Measurements from ENCODE around the gene PTCH2. TPM values are rescaled to one million over a fixed set of nuclear protein-coding genes. Genes with fewer than 3 reads are reported as not detected.
"Not testable (repeated sequence)": the region's sequence is repeated elsewhere in the genome, so short reads cannot be mapped to it uniquely, and the experiment has no call there.

Gene PTCH2
- total RNA-seq, 2 donors from 2014 or later, result 1.9 TPM

- H3K36me3 Mint-ChIP-seq, result no peaks in the 10 kb centered on the region
- H3K27me3 Mint-ChIP-seq, result no peaks in the 10 kb centered on the region
- peaks cover 0 to 1% of the 10 kb centered on the region in 2 donors for H3K4me1 Mint-ChIP-seq (ENCODE audit: low read depth in 2 of 2)
- ATAC-seq (no peak), DNase-seq (ENCODE audit: low spot score) (no peak)
- H3K9me3 Mint-ChIP-seq, result no peaks in the 10 kb centered on the region
- H3K27ac Mint-ChIP-seq, result no peak overlapping the region
- no peak overlapping the region for H3K4me3 Mint-ChIP-seq
Observed at GRCh38 chr1:44830900-44831304, 12.2 kb downstream of the PTCH2 start.

GRCh38 chr1:44829506-44830384, 13.3 kb downstream of the PTCH2 start:
- no peaks in the 10 kb centered on the region for H3K36me3 Mint-ChIP-seq
- no peaks in the 10 kb centered on the region for H3K27me3 Mint-ChIP-seq
- H3K9me3 Mint-ChIP-seq, result no peaks in the 10 kb centered on the region
- H3K4me3 Mint-ChIP-seq, result no peak overlapping the region
- no peaks in the 10 kb centered on the region for H3K4me1 Mint-ChIP-seq (ENCODE audit: low read depth in 2 of 2)
- H3K27ac Mint-ChIP-seq, result no peak overlapping the region
- ATAC-seq (no peak), DNase-seq (ENCODE audit: low spot score) (no peak)

GRCh38 chr1:44828841-44829440, 14.1 kb downstream of the PTCH2 start:
- Mint-ChIP-seq H3K9me3 (no peaks in the 10 kb centered on the region), H3K27me3 (no peaks in the 10 kb centered on the region), H3K4me1 (ENCODE audit: low read depth in 2 of 2) (no peaks in the 10 kb centered on the region), H3K36me3 (no peaks in the 10 kb centered on the region), H3K4me3 (no peak overlapping the region), H3K27ac (no peak overlapping the region)
- ATAC-seq, result no peak
- no peak for DNase-seq (ENCODE audit: low spot score)

DNA sequence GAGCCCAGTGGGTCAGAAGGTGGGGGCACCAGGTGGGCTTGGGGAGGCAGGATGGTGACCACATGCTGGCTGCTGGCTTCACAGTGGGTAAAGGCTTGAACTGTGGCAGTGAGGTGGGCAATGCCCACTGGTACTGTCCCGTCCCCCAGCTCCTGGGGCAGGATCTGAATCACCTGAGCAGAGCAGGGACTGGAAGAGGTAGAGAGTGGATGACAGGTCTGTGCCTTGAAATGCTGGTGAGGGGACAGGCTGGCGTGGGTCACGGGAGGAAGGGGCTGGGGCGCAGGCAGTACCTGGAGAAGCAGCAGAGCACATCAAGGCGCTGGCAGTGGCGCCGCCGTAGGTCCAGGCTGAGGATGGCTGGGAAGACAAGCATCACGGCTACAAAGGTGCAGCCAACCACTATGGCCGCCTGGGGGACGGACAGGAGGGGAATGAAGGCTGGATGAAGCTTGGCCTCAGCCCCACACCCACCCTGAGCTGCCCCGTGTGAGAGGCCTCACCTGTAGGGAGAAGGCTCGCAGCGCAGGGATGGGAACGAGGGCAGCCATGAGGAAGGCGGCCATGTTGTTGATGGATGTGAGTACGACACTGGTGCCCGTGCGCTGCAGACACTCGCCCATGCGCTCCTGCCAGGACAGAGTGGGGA, 14.9 kb downstream of the PTCH2 start:
- Mint-ChIP-seq H3K27ac (no peak overlapping the region), H3K4me3 (no peak overlapping the region), H3K9me3 (no peaks in the 10 kb centered on the region), H3K36me3 (no peaks in the 10 kb centered on the region), H3K27me3 (no peaks in the 10 kb centered on the region), H3K4me1 (ENCODE audit: low read depth in 2 of 2) (no peaks in the 10 kb centered on the region)
- ATAC-seq (no peak), DNase-seq (ENCODE audit: low spot score) (no peak)

GRCh38 chr1:44827197-44828002, 15.7 kb downstream of the PTCH2 start:
- Mint-ChIP-seq H3K27me3 (no peaks in the 10 kb centered on the region), H3K27ac (no peak overlapping the region), H3K36me3 (no peaks in the 10 kb centered on the region), H3K4me3 (no peak overlapping the region), H3K4me1 (ENCODE audit: low read depth in 2 of 2) (no peaks in the 10 kb centered on the region), H3K9me3 (no peaks in the 10 kb centered on the region)
- ATAC-seq (no peak), DNase-seq (ENCODE audit: low spot score) (no peak)

GRCh38 chr1:44826375-44827196, 16.5 kb downstream of the PTCH2 start:
- ATAC-seq, result peak in 1 of 2 donors; percentile 10
- H3K4me3 Mint-ChIP-seq, result no peak overlapping the region
- H3K36me3 Mint-ChIP-seq, result no peaks in the 10 kb centered on the region
- no peaks in the 10 kb centered on the region for H3K9me3 Mint-ChIP-seq
- no peak for DNase-seq (ENCODE audit: low spot score)
- no peak overlapping the region for H3K27ac Mint-ChIP-seq
- H3K27me3 Mint-ChIP-seq, result no peaks in the 10 kb centered on the region
- H3K4me1 Mint-ChIP-seq (ENCODE audit: low read depth in 2 of 2), result no peaks in the 10 kb centered on the region

DNA sequence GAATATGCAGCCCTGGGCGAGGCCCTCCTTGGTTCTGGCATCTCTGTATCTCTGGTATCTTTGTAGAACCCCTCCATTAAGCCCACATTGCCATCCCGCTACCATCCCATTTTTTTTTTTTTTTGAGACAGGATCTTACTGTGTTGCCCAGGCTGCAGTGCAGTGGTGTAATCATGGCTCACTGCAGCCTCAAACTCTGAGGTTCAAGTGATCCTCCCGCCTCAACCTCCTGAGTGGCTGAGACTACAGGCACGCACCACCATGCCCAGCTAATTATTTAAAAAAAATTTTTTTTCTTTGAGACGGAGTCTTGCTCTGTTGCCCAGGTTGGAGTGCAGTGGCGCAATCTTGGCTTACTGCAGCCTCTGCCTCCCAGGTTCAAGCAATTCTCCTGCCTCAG, 18.7 kb downstream of the PTCH2 start:
- not testable (repeated sequence) for ATAC-seq; H3K27ac Mint-ChIP-seq; H3K4me3 Mint-ChIP-seq; H3K27me3 Mint-ChIP-seq; H3K9me3 Mint-ChIP-seq; H3K36me3 Mint-ChIP-seq; DNase-seq (ENCODE audit: low spot score)
- H3K4me1 Mint-ChIP-seq (ENCODE audit: low read depth in 2 of 2), result peaks cover 15 to 18% of the 10 kb centered on the region in 2 donors

DNA sequence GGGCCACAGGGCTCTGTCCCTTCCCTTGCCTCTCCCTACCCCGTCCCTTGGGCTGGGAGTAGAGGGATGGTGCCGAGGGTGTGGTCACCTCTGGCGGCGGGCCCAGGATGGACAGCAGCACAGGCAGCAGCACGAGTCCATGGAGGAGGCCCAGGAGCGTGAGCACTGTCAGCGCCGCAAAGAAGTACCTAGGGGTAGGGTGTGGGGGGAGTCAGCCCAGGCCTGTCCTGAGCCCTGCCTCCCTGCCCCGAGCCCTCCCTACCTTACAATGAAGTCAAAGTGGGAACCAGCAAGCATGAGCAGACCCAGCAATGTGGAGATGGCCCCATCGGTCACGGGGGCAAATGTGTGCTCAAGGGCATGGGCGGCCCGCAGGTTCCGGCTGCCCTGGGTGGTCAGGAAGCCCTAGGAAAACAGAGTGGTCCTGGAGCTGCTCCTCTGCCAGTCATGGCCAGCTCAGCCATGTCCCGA, 20.0 kb downstream of the PTCH2 start:
- Mint-ChIP-seq H3K4me1 (ENCODE audit: low read depth in 2 of 2) (peaks cover 26 to 27% of the 10 kb centered on the region in 2 donors), H3K4me3 (no peak overlapping the region), H3K9me3 (no peaks in the 10 kb centered on the region), H3K27ac (no peak overlapping the region), H3K36me3 (no peaks in the 10 kb centered on the region), H3K27me3 (no peaks in the 10 kb centered on the region)
- no peak for DNase-seq (ENCODE audit: low spot score)
- no peak for ATAC-seq

GRCh38 chr1:44822131-44822701, 20.8 kb downstream of the PTCH2 start:
- Mint-ChIP-seq H3K4me1 (ENCODE audit: low read depth in 2 of 2) (peaks cover 33% of the 10 kb centered on the region in 2 donors), H3K27ac (no peak overlapping the region), H3K36me3 (no peaks in the 10 kb centered on the region), H3K4me3 (no peak overlapping the region), H3K9me3 (no peaks in the 10 kb centered on the region), H3K27me3 (no peaks in the 10 kb centered on the region)
- DNase-seq (ENCODE audit: low spot score) (no peak), ATAC-seq (no peak)

- Mint-ChIP-seq H3K4me1 (ENCODE audit: low read depth in 2 of 2) (peaks cover 33 to 34% of the 10 kb centered on the region in 2 donors), H3K9me3 (no peaks in the 10 kb centered on the region), H3K27ac (peak overlapping the region; percentile 100), H3K36me3 (no peaks in the 10 kb centered on the region), H3K4me3 (peak overlapping the region; percentile 94), H3K27me3 (no peaks in the 10 kb centered on the region)
- DNase-seq (ENCODE audit: low spot score), result no peak
- ATAC-seq, result no peak
Observed at GRCh38 chr1:44821240-44821715, 21.8 kb downstream of the PTCH2 start.

GRCh38 chr1:44820328-44821239, 22.5 kb downstream of the PTCH2 start:
- DNase-seq (ENCODE audit: low spot score) (no peak), ATAC-seq (no peak)
- peaks cover 33 to 34% of the 10 kb centered on the region in 2 donors for H3K4me1 Mint-ChIP-seq (ENCODE audit: low read depth in 2 of 2)
- H3K27me3 Mint-ChIP-seq, result no peaks in the 10 kb centered on the region
- H3K4me3 Mint-ChIP-seq, result peak overlapping the region; percentile 94
- H3K9me3 Mint-ChIP-seq, result no peaks in the 10 kb centered on the region
- H3K27ac Mint-ChIP-seq, result peak overlapping the region; percentile 100
- H3K36me3 Mint-ChIP-seq, result no peaks in the 10 kb centered on the region
